GM18505 (cell line): ENCODE data around the gene FKBP2.

Source experiments
- ATAC-seq: cut with Tn5 transposase; IDR thresholded peaks from one replicate; pipeline ENCODE4 v1.9.1; 2021; ENCODE audit not compliant: unreplicated experiment
- POLR2A ChIP-seq: IDR thresholded peaks from 4 replicates; pipeline ENCODE4 v1.6.1; 2011; ENCODE audit warnings: borderline replicate concordance; ENCODE audit not compliant: insufficient read depth, insufficient read length; ENCODE audit errors: extremely low read depth

Gene FKBP2

DNA sequence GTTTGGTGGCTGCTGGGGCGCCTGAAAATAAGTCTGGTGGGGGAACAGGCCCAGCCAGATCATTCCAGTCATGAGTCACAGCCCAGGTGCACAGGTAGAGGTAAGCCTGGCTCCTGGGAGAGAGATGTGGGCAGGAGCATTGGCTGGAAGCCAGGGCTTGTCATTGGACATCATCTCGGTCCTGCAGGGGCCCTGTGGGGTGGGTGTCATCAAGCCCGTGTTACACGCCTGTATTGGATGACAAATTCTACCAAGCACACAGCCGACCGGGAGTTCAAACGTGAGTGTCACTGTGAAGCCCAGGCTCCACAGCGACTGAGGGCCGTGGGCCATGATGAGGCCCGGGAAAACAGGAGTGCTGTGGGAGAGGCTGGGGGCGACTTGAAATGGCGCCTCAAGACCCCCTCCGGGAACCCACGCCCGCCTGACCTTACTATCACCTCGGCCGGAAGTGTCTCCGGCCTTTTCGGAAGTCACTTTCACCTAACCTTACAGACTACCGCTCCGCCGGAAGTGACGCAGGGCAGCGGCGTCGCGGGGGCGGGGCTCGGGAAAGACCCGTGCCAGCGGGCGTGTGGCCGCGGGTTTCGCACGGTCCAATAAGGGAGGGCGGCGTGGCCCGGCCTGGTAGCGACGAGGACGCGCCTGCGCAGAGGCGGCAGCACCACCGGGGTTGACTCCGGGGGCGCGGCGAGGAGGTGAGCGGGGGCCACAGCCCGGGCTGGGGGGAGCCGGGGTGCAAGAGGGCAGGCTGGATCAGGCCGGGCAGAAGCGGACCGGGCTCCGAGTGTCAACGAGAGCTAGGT is at the start of gene FKBP2:
FKBP2 (plus strand) TSS at position 661 of the 806 bp plus-strand sequence. CDS start 1,293 bp downstream, outside the sequence.
- ATAC-seq, result peak; percentile 54
- TF ChIP-seq POLR2A, result peak; percentile 96

DNA sequence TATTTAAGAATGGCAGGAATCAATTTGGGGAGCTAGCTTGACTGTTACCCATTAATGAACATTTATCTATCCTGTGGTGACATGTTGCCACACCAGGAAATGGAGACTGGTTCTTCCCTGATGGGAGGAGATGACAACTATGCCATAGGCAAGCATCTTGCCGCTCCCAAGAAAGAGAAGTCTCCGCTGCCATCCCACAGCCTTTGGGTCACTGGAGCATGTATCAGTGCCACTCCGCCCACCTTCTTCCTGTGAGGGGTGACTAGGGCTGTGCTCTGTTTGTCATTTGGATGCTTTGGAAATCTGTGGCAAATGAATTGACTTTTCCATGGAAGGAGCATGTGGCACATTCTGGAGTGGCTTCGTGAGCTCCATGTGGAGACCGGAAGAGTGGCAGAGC is 48.5 kb upstream of the FKBP2 start:
- TF ChIP-seq POLR2A, result no peak
- ATAC-seq, result no peak

DNA sequence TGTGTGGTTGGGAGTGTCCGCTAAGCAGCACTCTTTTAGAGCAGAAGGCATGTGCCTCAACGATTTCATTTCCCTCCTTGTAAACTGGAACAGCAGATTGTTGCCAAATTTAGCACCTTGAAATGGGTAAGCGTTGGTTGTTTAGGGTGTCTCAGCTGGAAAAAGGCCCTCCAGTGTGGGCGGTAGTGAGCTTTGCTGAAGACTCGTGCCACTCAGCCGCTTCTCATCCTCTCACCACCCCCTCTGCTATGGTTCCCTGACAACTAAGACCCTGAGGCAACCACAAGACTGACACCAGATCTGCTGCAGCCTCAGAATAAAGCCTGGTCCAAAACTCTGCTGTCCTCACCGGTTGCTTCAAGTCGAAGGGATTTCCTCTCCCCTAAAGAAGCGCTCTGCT is 44.3 kb upstream of the FKBP2 start:
- TF ChIP-seq POLR2A, result no peak
- ATAC-seq, result no peak

DNA sequence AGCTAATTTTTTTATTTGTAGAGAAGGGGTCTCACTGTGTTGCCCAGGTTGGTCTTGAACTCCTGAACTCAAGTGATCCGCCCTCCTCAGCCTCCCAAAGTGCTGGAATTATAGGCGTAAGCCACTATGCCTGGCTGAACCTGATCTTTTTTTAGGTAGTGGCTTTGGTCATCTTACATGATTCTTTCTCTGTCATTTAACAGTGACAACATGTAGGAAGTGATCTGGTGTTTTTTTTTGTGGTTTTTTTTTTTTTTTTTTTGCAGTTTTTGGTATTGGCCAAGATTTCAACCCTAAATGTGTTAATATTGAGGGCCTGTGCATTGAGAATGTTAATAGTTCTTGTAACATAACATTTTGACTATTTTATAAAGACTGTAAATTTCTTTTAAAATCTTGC is 42.4 kb upstream of the FKBP2 start:
- no peak for TF ChIP-seq POLR2A
- no peak for ATAC-seq

DNA sequence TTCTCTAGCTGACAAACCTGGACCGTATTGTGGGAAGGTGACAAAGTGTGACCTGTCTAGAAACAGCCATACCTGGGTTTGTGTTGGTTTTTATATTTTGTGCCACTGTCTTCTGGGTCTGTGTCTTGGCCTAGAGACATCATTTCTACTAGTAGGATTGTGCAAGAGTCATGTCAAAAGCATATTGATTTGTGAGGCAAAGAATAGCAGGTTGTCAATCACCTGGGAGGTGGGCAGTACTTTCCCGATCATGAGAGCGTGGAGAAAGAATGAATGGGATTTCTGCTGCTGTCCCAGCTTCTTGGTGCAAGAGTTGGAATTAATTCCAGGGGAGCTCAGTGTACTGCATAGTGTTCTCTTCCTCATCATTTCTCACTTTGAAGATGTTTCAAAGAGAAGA is 39.4 kb upstream of the FKBP2 start:
- TF ChIP-seq POLR2A, result no peak
- ATAC-seq, result no peak

DNA sequence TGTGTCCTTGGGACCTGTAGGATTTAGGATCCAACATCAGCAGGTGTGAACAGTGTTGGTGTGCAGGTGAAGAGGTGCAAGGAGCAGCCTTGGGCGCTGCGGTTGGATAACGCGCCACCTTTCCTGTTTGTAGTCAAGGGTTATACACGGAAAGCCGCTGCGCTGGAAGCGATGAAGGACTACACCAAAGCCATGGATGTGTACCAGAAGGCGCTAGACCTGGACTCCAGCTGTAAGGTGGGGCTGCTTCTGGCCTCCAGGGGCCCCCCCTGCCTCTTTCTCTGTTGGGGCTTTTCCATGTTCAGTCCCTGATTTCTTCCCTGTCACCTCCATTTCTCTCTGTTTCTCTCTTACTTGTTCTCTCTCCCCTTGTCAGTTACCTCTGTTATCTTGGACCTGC is 37.9 kb upstream of the FKBP2 start:
- TF ChIP-seq POLR2A, result no peak
- no peak for ATAC-seq

DNA sequence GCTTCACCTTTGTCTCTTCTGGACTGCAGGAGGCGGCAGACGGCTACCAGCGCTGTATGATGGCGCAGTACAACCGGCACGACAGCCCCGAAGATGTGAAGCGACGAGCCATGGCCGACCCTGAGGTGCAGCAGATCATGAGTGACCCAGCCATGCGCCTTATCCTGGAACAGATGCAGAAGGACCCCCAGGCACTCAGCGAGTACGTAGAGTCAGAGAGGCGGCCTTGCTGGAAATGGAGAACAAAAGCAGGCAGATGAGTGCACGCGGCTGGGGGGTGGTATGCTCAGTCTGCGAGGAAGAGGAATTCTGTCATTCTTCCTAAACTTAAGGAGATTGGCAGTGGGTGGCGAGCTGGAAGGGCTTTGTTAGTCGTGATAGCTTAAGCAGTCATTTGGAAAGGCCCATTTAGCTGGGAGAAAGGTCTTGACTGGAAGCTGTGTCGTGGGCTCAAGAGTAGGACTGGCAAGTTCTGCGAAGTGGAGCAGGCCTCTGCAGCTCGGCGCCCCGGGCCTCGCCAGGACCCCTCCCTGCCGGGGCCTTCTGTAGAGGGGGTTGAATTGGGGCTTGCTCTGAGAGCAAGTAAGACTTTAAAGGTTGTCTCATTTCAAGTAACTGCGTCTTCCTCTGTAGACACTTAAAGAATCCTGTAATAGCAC is 37.3 kb upstream of the FKBP2 start:
- TF ChIP-seq POLR2A, result no peak
- no peak for ATAC-seq

DNA sequence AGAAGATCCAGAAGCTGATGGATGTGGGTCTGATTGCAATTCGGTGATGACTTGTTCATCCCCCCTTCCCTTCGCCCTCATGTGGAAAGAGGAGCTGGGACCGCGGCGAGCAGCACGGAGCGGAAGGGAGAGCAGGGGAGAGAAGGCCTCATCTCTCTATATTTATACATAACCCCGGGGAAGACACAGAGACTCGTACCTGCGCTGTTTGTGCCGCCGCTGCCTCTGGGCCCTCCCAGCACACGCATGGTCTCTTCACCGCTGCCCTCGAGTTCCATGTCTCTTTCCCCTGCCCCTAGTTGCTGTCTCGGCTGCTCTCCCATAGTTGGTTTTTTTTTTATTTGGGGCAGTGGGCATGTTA is 36.8 kb upstream of the FKBP2 start:
- no peak for ATAC-seq
- peak; percentile 4 for TF ChIP-seq POLR2A

DNA sequence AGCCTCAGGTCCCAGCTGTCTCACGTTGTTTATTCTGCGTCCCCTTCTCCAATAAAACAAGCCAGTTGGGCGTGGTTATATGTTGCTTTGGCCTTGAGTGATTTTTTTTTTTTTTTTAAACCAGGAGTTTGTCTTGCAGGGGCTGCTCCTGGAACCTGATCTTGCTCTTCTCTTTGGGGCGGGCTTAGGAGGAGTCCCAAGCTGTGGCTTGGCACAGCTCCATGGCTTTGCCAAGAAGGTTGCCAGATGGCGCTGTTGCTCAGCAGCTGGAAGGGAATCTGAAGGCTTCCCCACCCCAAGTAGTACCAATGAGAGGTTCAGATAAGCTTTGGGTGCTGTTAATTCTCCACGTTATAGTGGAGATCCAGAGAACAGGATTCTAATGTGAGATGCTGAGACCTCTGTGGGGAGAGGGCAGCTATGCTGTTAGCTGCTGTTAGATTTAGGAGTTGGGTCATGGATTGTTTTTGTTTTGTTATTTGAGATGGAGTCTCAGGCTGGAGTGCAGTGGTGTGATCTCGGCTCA is 36.4 kb upstream of the FKBP2 start:
- no peak for ATAC-seq
- TF ChIP-seq POLR2A, result no peak

DNA sequence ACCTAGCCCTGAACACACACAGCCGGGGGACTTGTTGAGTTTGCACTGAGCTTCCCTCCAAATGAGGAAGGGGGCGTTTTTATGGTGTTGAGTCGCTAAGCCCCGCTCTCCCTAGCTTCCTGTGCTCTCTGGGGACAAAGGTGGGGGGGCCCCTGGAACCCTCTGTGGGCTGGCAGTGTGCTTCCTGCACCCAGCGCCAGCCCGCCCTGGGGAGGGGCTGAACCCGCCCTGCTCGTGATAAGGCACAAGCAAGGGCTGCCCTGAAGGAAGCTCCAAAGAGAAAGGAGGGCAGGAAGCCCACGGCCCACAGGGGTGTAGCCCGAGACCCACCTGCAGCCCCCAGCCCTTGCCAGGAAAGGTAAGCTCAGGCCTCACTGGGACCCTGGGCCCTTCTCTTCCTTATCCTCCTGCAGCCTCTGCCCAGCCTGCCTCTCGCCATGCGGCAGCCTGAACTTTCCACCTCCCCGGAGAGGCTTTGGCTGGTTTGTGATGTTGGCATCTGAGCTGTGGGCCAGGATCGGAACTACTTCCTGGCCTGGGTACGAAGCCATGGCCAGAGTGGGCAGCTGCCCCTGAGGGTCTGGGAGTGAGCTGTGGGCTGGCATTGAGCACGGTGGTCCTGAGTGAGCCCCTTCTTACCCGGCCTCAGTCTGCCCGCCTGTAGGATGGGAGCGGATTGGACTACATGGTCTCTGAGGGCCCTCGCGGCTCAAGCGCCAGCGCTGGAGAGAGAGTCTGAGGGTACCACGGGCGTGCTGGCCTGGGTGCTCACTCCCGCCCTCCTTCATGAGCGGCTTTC is 34.2 kb upstream of the FKBP2 start, which contains the start of gene FERMT3:
FERMT3 (plus strand) TSS at position 265 of the 799 bp plus-strand sequence. CDS start 644 bp downstream, outside the sequence.
- peak; percentile 70 for TF ChIP-seq POLR2A
- no peak for ATAC-seq

DNA sequence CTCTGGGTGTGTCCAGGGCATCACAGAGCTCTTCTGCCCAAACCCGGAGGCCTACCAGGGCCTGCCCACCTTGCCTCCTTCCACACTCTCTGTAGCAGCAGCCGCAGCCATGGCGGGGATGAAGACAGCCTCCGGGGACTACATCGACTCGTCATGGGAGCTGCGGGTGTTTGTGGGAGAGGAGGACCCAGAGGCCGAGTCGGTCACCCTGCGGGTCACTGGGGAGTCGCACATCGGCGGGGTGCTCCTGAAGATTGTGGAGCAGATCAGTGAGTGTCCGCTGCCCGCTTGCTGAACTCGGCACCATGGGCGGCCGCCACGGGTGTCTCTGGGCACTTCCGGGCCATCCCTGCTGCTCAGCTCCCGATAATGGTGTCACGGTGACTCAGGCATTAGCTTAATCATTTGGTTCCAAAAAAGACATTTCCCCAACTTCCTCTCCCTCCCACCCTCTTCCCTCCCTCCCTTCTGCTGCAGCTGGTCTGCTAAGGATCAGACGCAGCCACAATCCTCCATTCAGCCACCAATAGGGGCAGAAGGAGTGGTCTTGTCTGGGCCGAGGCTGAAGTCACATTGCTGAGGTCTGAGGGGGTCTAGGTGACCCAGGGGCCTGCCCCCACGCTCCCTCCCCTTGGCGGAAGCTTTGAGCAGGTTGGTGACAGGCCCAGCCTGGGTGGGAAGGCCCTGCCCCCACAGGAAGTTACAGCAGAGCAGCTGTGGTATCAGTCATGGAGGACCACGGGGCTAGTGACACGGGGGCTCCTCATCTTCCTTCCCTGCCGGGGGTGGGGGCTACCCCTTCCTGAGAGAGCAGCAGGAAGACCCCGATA is 33.4 kb upstream of the FKBP2 start:
- ATAC-seq, result peak; percentile 42
- peak; percentile 81 for TF ChIP-seq POLR2A

DNA sequence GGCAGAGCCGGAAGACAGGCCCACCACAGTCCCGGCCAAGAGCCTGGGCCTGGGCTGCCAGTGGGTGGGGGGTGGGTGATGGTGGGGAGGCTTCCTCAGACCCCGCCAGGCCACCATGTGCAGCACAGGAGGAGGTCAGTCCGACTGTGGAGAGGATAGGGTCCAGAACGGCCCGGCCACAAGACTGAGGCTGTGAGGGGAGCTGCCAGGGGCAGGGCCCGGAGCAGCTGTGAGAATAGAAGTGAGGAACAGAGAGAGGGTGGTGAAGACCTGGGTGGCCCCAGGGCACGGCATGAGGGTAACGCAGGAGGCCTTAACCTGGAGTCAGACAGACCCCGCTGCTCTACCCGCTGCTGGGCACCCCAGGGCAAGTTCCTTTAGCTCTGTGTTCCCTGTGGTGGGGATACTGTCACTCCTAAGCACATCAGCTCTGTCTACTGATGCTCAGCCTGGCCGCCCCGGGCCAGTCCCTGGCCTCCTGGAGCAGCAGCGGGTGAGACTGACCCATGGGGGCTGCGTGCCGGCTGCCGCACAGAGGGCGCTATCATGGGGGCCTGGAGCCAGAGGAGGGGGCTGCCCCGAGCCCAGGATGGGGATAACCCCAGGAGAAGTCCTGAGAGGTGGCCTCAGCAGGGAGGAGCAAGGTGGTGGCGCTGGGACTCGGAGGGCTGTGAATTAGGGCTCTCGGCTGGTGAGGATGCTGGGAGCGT is 32.7 kb upstream of the FKBP2 start:
- TF ChIP-seq POLR2A, result no peak

DNA sequence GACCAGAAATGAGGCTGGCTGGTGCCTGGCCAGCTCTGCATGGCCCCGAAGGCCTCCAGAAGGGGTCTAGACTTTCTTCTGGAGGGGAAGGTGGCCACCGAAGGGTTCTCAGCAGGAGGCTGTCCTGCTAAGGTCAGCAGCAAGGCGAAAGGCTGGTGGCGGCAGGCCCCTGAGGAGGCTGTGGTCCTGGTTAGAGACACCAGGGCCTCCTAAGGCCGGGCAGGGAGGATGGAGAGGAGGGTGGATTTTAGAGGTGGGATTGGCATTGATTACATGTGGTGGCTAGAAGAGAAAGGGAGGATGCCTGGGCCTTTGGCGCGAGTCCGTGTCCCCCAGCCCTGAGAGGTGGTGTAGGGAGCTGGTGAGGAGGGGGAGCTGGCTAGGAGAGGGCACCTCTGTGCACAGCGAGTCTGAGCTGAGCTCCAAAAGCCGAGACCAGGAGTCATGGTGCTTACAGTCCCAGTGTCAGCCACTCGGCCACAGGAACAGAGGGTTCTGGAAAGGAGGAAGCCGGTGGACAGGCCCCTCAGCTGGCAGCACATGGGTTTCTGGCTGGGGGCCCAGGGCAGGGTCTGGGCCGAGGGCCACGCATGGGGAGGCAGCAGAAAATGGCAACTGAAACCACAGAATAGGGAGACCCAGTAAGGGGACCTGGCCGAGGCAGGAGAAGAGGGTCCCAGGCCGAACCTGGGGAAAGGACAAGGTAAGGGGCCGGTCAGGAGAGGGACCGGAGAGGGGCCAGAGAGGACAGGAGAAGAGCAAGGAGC is 31.9 kb upstream of the FKBP2 start:
- TF ChIP-seq POLR2A, result no peak
- no peak for ATAC-seq

More for the DNA sequence above, 32.7 kb upstream of the FKBP2 start:
- peak; percentile 6 for ATAC-seq
